Measurements from ENCODE around the gene GTPBP2. TPM values are rescaled to one million over a fixed set of nuclear protein-coding genes. Genes with fewer than 3 reads are reported as not detected.

GTPBP2 gene
- total RNA-seq, 1 donor from 2014 or later, result 90.9 TPM

GRCh38 chr6:43674291-43674690, 45.2 kb upstream of the GTPBP2 start:
- no peak overlapping the region for H3K4me3 ChIP-seq
- H3K4me1 ChIP-seq, result peaks cover 29% of the 10 kb centered on the region
- TF ChIP-seq, protein P1, sequence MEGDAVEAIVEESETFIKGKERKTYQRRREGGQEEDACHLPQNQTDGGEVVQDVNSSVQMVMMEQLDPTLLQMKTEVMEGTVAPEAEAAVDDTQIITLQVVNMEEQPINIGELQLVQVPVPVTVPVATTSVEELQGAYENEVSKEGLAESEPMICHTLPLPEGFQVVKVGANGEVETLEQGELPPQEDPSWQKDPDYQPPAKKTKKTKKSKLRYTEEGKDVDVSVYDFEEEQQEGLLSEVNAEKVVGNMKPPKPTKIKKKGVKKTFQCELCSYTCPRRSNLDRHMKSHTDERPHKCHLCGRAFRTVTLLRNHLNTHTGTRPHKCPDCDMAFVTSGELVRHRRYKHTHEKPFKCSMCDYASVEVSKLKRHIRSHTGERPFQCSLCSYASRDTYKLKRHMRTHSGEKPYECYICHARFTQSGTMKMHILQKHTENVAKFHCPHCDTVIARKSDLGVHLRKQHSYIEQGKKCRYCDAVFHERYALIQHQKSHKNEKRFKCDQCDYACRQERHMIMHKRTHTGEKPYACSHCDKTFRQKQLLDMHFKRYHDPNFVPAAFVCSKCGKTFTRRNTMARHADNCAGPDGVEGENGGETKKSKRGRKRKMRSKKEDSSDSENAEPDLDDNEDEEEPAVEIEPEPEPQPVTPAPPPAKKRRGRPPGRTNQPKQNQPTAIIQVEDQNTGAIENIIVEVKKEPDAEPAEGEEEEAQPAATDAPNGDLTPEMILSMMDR (IDR thresholded peaks at IDR 0.05), result no peak
- intact Hi-C loops (cut with DNase I), result no loop called here
- ATAC-seq, result no peak
- H3K27ac ChIP-seq, result peak overlapping the region; percentile 61
- H3K36me3 ChIP-seq, result peaks cover 90% of the 10 kb centered on the region
- no peaks in the 10 kb centered on the region for H3K9me3 ChIP-seq
- no peaks in the 10 kb centered on the region for H3K27me3 ChIP-seq (ENCODE audit: low read depth)
- no peak for DNase-seq

- ATAC-seq, result peak in 1 of 2 donors; percentile 3
- intact Hi-C loops (cut with DNase I), result no loop called here
- no peak overlapping the region for H3K4me3 ChIP-seq
- H3K4me1 ChIP-seq, result peaks cover 36% of the 10 kb centered on the region
- TF ChIP-seq, protein P1 (IDR thresholded peaks at IDR 0.05), result no peak
- no peaks in the 10 kb centered on the region for H3K27me3 ChIP-seq (ENCODE audit: low read depth)
- DNase-seq, result no peak
- no peaks in the 10 kb centered on the region for H3K9me3 ChIP-seq
- H3K27ac ChIP-seq, result peak overlapping the region; percentile 61
- peaks cover 83% of the 10 kb centered on the region for H3K36me3 ChIP-seq
Measured at GRCh38 chr6:43673444-43674084, 44.5 kb upstream of the GTPBP2 start.

DNA sequence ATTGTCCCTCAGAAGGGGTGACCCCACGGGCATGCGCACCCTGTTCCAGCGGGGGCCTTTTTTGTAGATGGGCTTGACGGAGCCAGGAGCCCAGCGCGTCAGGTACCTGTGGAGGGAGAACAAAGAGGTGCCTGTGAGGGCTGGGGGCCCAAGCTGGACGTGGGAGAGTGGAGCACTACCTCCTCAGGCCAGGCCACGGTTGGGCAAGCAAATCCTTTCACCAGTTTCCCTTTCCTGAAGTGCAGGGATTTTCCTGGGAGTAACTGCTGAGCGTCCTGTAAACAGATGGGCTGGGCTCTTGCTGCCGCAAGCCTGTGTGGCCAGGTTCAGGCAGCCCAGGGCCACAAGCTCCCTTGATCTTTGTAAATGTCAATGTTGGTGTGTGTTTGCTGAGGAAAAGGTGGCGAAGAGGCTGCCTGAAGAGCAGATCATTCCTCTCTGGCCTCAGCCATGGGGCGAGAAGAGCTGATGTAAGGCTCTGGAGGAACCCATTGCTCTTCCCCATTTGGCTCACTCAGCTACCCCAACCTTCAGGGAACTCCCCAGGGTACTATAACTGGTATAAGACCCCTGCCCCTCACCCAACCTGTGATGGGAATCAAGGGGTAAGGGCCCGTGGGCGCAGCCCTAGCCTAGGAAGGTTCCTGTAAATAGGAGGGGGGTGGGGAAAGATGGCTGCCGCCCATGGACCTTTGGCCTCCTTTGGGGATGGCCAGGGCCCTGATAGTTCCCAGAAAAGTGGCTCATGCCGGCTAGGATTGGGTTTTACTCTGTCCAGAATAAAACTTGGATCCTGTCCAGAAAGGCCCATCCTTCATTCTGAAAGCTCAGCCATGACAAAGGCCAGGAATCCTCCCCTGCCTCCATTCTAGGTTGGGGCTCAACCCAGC, 43.0 kb upstream of the GTPBP2 start:
- peak overlapping the region; percentile 43 for H3K27ac ChIP-seq
- no peak overlapping the region for H3K4me3 ChIP-seq
- TF ChIP-seq, protein P1 (IDR thresholded peaks at IDR 0.05), result no peak
- peaks cover 52% of the 10 kb centered on the region for H3K4me1 ChIP-seq
- ATAC-seq (no peak), DNase-seq (no peak)
- H3K36me3 ChIP-seq, result peaks cover 68% of the 10 kb centered on the region
- intact Hi-C loops (cut with DNase I), result no loop called here
- H3K9me3 ChIP-seq, result no peaks in the 10 kb centered on the region
- no peaks in the 10 kb centered on the region for H3K27me3 ChIP-seq (ENCODE audit: low read depth)

GRCh38 chr6:43671011-43671800, 42.1 kb upstream of the GTPBP2 start:
- H3K27me3 ChIP-seq (ENCODE audit: low read depth), result no peaks in the 10 kb centered on the region
- no peak for DNase-seq
- intact Hi-C loops (cut with DNase I), result no loop called here
- H3K9me3 ChIP-seq, result no peaks in the 10 kb centered on the region
- no peak for ATAC-seq
- peak overlapping the region; percentile 43 for H3K27ac ChIP-seq
- peaks cover 60% of the 10 kb centered on the region for H3K36me3 ChIP-seq
- TF ChIP-seq, protein P1 (IDR thresholded peaks at IDR 0.05), result no peak
- H3K4me3 ChIP-seq, result no peak overlapping the region
- H3K4me1 ChIP-seq, result peaks cover 53% of the 10 kb centered on the region

DNA sequence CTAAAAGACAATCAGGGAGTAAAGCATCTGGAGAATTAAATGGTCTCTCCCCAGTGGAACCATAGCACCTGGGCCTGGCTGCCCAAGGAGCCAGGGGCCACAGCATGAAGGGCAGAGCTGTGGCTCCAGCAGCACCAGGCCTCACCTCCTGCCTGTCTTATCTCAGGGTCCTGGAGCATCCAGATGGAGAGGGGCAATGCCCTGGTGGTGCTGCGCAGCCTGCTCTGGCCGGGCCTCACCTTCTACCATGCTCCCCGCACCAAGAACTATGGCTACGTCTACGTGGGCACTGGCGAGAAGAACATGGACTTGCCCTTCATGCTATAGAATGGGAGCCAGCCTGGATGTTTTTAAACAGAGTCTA, 41.5 kb upstream of the GTPBP2 start:
- Histone ChIP-seq H3K27ac (no peak overlapping the region), H3K4me3 (no peak overlapping the region), H3K27me3 (ENCODE audit: low read depth) (no peaks in the 10 kb centered on the region), H3K9me3 (no peaks in the 10 kb centered on the region), H3K36me3 (peaks cover 53% of the 10 kb centered on the region), H3K4me1 (peaks cover 53% of the 10 kb centered on the region)
- DNase-seq (no peak), ATAC-seq (no peak)
- intact Hi-C loops (cut with DNase I), result no loop called here
- TF ChIP-seq, protein P1 (IDR thresholded peaks at IDR 0.05), result no peak
